ENCODE results near the gene RPS10.
A peak's percentile ranks its signal among the peaks of the same experiment; 100 is the strongest.

Gene RPS10

GRCh38 chr6:34425498-34426410 is at the start of gene RPS10:
RPS10 (minus strand) TSS chr6:34426069; CDS start chr6:34425221, 848 bp downstream.
- peak; percentile 100 for DNase-seq (ENCODE audit: low spot score)

GRCh38 chr6:34475238-34475682 is 49.4 kb upstream of the RPS10 start:
- DNase-seq (ENCODE audit: low spot score) = no peak

- no peak for DNase-seq (ENCODE audit: low spot score)
Measured at GRCh38 chr6:34474754-34475153, 48.9 kb upstream of the RPS10 start.

GRCh38 chr6:34473967-34474366 is 48.1 kb upstream of the RPS10 start:
- no peak for DNase-seq (ENCODE audit: low spot score)

GRCh38 chr6:34472425-34472824 is 46.6 kb upstream of the RPS10 start:
- no peak for DNase-seq (ENCODE audit: low spot score)

GRCh38 chr6:34469499-34469898 is 43.6 kb upstream of the RPS10 start:
- DNase-seq (ENCODE audit: low spot score) = no peak

- no peak for DNase-seq (ENCODE audit: low spot score)
Measured at GRCh38 chr6:34468378-34468892, 42.6 kb upstream of the RPS10 start.

GRCh38 chr6:34466242-34467185 is 40.6 kb upstream of the RPS10 start:
- DNase-seq (ENCODE audit: low spot score) = no peak

GRCh38 chr6:34465531-34466241 is 39.8 kb upstream of the RPS10 start, which contains the start of gene PACSIN1:
PACSIN1 (plus strand) TSS chr6:34466076; CDS start chr6:34526306, 60,230 bp downstream.
- DNase-seq (ENCODE audit: low spot score) = peak; percentile 47

GRCh38 chr6:34463849-34464248 is 38.0 kb upstream of the RPS10 start:
- DNase-seq (ENCODE audit: low spot score) = peak; percentile 6

- DNase-seq (ENCODE audit: low spot score) = no peak
Measured at GRCh38 chr6:34463299-34463698, 37.4 kb upstream of the RPS10 start.

GRCh38 chr6:34462551-34462971 is 36.7 kb upstream of the RPS10 start:
- DNase-seq (ENCODE audit: low spot score) = peak; percentile 40

- no peak for DNase-seq (ENCODE audit: low spot score)
Measured at GRCh38 chr6:34462010-34462409, 36.1 kb upstream of the RPS10 start.

GRCh38 chr6:34460796-34461507 is 35.1 kb upstream of the RPS10 start:
- DNase-seq (ENCODE audit: low spot score) = peak; percentile 5

- DNase-seq (ENCODE audit: low spot score) = peak; percentile 65
Measured at GRCh38 chr6:34459899-34460593, 34.2 kb upstream of the RPS10 start.

- no peak for DNase-seq (ENCODE audit: low spot score)
Measured at GRCh38 chr6:34457742-34458735, 32.2 kb upstream of the RPS10 start.

- DNase-seq (ENCODE audit: low spot score) = no peak
Measured at GRCh38 chr6:34457382-34457741, 31.5 kb upstream of the RPS10 start.

GRCh38 chr6:34455831-34456230 is 30.0 kb upstream of the RPS10 start:
- DNase-seq (ENCODE audit: low spot score) = no peak

- DNase-seq (ENCODE audit: low spot score) = no peak
Measured at GRCh38 chr6:34451192-34451591, 25.3 kb upstream of the RPS10 start.

All from AG20443 (cell line).